K562 (cell line): ENCODE results near the gene ERCC2. TPM values are rescaled to one million over a fixed set of nuclear protein-coding genes. Genes with fewer than 3 reads are reported as not detected.

Experiments
- BRF2 ChIP-seq: IDR thresholded peaks from 3 replicates; pipeline ENCODE4 v1.6.1; 2011; ENCODE audit warnings: borderline replicate concordance, mild to moderate bottlenecking; ENCODE audit not compliant: insufficient read length, insufficient read depth
- EGR1 ChIP-seq: fragments of 450-650 bp; conservative IDR thresholded peaks from 2 replicates; pipeline ENCODE4 v1.6.1; 2017; ENCODE audit warnings: mild to moderate bottlenecking
- POLR2G ChIP-seq: fragments of 200-400 bp; formaldehyde crosslinking; IDR thresholded peaks from 2 replicates; pipeline ENCODE4 v1.6.1; 2017; ENCODE audit warnings: low read depth, mild to moderate bottlenecking, antibody characterized with exemption, low read length, moderate library complexity
- RBM14 ChIP-seq: fragments of 200-400 bp; formaldehyde crosslinking; IDR thresholded peaks from 2 replicates; pipeline ENCODE4 v1.6.1; 2018; ENCODE audit warnings: low read depth, mild to moderate bottlenecking, low read length, moderate library complexity, borderline replicate concordance; ENCODE audit not compliant: insufficient read depth
- SIN3A ChIP-seq, 2 experiments: fragments of 150-350 bp in 1 of 2; IDR thresholded peaks; 2 replicates each; pipeline ENCODE4 v1.6.1; 2011 to 2016; ENCODE audit warnings: borderline replicate concordance in 2 of 2, low read depth in 2 of 2, low read length in 2 of 2, mild to moderate bottlenecking in 2 of 2, moderate library complexity in 2 of 2; ENCODE audit not compliant: control insufficient read depth in 1 of 2
- SMAD2 ChIP-seq: fragments of 150-350 bp; IDR thresholded peaks from 2 replicates; pipeline ENCODE4 v1.6.1; 2014; ENCODE audit warnings: low read depth, mild to moderate bottlenecking, low read length
- TCF3 ChIP-seq: sonication (generic); formaldehyde crosslinking; IDR thresholded peaks from 2 replicates; pipeline ENCODE4 v1.4.0; 2020; ENCODE audit warnings: mild to moderate bottlenecking, missing genetic modification reagents
- polyA plus RNA-seq, 8 experiments: library from polyadenylated mRNA; depleted of rRNA in 4 of 8; stranded (reverse) in 5 of 8; unstranded in 3 of 8; fragments of >200 nt; fragmentation: Nextera tagmentation in 2 of 8; fragmentation: Illumina TruSeq in 1 of 8; extraction: Ambion mirVana in 2 of 8; extraction: Trizol in 1 of 8; gene quantifications; 2 replicates each; pipeline versions ENCODE4 v1.2.1 to v1.2.3, GENCODE V29; 2011 to 2014; ENCODE audit warnings: inconsistent platforms in 1 of 8, missing spikeins in 1 of 8
- total RNA-seq, 7 experiments: library from RNA; depleted of rRNA in 6 of 7; stranded (reverse); fragments of >200 nt in 6 of 7; fragmentation: Illumina TruSeq in 2 of 7; extraction: Trizol in 2 of 7; gene quantifications; 2 replicates each; pipeline versions ENCODE4 v1.2.1 to v1.2.3, GENCODE V29; 2011 to 2021; ENCODE audit warnings: low replicate concordance in 1 of 7
- TF ChIP-seq, protein P1 (sequence below): fragments of 250-450 bp; sonication (Bioruptor Pico); IDR thresholded peaks from 2 replicates; pipeline ENCODE4 v1.5.1; 2021; ENCODE audit warnings: mild to moderate bottlenecking

The ERCC2 gene
- total and polyA plus RNA-seq, 9 of the 15 experiments (the other 6 are each of a cell fraction or from before 2014, with no cell fraction given): 2.2 to 55.9 (median 23.4) TPM

DNA sequence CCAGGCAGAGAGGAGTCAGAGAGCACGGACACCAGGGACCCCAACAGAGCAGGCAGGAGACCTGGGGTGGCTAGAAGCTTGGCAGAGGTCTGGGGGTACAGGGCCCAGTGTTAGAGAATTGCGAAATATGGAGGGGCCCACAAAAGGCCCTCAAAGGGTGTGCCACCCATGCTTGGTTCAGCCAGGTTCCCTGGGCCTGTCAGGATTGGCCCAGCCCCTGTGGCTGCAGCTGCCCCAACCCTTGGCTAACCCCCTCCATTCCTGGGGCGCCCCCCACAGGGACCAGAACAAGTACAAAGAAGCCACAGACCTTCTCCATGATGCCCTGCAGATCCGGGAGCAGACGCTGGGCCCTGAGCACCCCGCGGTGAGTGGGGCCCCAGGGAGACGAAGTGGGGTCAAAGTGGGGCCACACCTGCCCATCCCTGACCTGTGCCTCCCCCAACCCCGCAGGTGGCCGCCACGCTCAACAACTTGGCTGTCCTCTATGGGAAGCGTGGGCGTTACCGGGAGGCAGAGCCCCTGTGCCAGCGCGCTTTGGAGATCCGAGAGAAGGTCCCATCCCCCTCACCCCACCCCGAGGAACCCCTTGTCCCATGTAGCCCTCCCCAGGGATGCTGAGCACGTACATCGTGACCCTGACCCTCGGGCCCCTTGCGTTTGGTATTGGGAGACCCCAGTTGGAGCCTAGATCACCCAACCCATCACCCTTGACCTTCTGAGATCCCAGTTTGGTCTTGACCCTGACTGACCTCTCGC lies 21.8 kb downstream of the ERCC2 start (continued):
- TF ChIP-seq SIN3A (IDR thresholded peaks at IDR 0.05; ENCODE audit: borderline replicate concordance in 2 of 2, control insufficient read depth in 1 of 2, low read depth in 2 of 2, low read length in 2 of 2): no peak
- TF ChIP-seq EGR1: no peak
- TF ChIP-seq BRF2: no peak
- TF ChIP-seq SMAD2: no peak
- no peak for TF ChIP-seq RBM14
- peak; percentile 44; the same call in 1 of the 2 replicates for TF ChIP-seq POLR2G
- TF ChIP-seq, protein P1, sequence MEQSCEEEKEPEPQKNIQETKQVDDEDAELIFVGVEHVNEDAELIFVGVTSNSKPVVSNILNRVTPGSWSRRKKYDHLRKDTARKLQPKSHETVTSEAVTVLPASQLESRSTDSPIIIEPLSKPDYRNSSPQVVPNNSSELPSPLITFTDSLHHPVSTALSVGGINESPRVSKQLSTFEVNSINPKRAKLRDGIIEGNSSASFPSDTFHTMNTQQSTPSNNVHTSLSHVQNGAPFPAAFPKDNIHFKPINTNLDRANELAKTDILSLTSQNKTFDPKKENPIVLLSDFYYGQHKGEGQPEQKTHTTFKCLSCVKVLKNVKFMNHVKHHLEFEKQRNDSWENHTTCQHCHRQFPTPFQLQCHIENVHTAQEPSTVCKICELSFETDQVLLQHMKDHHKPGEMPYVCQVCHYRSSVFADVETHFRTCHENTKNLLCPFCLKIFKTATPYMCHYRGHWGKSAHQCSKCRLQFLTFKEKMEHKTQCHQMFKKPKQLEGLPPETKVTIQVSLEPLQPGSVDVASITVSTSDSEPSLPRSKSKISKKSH (CRISPR knock-in tag): no peak
- no peak for TF ChIP-seq TCF3 (CRISPR knock-in tag)
